Mesodermal cell (in vitro differentiated cells): ENCODE data around the gene ABI3BP.

ENCODE experiments used
- H3K27ac ChIP-seq: 2 replicates; pipeline ENCODE4 v1.7.0; 2013; ENCODE audit warnings: mild to moderate bottlenecking, low read depth, low read length, moderate library complexity; ENCODE audit not compliant: severe bottlenecking
- H3K36me3 ChIP-seq: 2 replicates; pipeline ENCODE4 v1.7.1; 2013; ENCODE audit warnings: mild to moderate bottlenecking, low read length, moderate library complexity; ENCODE audit not compliant: control insufficient read depth, insufficient read depth
- H3K4me1 ChIP-seq: one replicate; pipeline ENCODE4 v1.7.1; 2013; ENCODE audit warnings: mild to moderate bottlenecking, low read length; ENCODE audit not compliant: insufficient read depth, control insufficient read depth, poor library complexity, severe bottlenecking
- H3K4me3 ChIP-seq: 2 replicates; pipeline ENCODE4 v1.7.0; 2013; ENCODE audit warnings: low read length, control low read depth, mild to moderate bottlenecking; ENCODE audit not compliant: insufficient read depth, poor library complexity, severe bottlenecking; ENCODE audit errors: extremely low read depth
- H3K9me3 ChIP-seq: 2 replicates; pipeline ENCODE4 v1.7.1; 2013; ENCODE audit warnings: mild to moderate bottlenecking, low read length, moderate library complexity; ENCODE audit not compliant: control insufficient read depth
- WGBS, 2 experiments: methylation state at CpG; one replicate each; pipeline ENCODE4 v1.1.5; 2013; ENCODE audit warnings: missing lambda C conversion rate in 2 of 2; ENCODE audit not compliant: insufficient coverage in 2 of 2; 5-methylcytosine and 5-hydroxymethylcytosine counted together

Gene ABI3BP

DNA sequence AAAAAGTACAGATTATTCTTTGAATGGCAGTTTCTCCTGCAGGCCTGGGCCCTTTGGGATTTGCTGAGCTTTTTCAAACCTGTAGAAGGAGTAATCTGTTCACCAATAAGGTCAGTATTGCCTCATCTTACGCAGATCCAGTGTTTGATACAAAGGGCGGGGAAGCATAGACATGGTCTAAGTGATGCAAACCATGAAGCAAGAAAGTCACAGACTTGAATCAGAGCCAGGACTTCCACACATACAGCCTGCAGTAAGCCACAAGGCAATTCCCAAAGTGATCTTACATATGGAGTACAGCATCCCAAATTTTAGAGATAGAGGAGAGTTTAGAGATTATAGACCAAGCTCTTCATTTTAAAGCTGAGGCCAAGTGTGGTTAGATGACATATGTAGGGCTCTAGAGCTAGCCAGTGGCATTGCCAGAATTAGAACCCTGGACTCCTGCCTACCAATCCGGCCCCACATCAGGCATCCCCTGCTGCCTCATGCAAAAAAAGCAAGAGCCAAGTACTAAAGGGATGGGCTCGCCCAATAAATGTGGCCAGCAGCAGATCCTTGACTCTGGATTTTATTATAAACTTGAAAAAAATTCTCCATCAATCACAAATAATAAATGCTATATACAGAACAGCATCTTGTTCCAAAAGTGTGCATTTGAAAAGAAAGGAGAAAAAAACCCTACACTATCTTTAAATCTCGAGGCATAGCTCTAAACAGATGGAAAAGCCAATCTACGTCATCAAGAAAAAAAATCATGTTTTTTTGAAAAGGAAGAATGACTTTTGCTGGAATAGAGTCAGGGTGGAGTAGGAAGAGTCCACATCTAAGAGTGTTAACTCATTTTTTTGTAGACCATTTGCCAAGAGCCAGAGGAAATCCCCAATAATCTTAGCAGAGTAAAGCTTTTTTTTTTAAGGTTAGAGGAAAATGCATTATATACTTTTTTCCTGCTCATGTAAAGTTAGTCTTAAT is 24.0 kb downstream of the ABI3BP start:
- H3K4me3 ChIP-seq, result no peak overlapping the region
- no peak overlapping the region for H3K27ac ChIP-seq
- no peaks in the 10 kb centered on the region for H3K4me1 ChIP-seq
- H3K36me3 ChIP-seq, result no peaks in the 10 kb centered on the region
- WGBS, 2 experiments, result 97 to 100% methylated on average over 3 to 5 of the region's 6 CpGs
- H3K9me3 ChIP-seq, result no peaks in the 10 kb centered on the region

GRCh38 chr3:100966807-100967206 is 26.4 kb downstream of the ABI3BP start:
- Histone ChIP-seq H3K36me3 (no peaks in the 10 kb centered on the region), H3K27ac (no peak overlapping the region), H3K4me3 (no peak overlapping the region), H3K9me3 (no peaks in the 10 kb centered on the region), H3K4me1 (no peaks in the 10 kb centered on the region)
- 83% methylated on average over 1 of the region's 2 CpGs; no CpG with 5 or more reads in 1 of the 2 experiments for WGBS, 2 experiments

DNA sequence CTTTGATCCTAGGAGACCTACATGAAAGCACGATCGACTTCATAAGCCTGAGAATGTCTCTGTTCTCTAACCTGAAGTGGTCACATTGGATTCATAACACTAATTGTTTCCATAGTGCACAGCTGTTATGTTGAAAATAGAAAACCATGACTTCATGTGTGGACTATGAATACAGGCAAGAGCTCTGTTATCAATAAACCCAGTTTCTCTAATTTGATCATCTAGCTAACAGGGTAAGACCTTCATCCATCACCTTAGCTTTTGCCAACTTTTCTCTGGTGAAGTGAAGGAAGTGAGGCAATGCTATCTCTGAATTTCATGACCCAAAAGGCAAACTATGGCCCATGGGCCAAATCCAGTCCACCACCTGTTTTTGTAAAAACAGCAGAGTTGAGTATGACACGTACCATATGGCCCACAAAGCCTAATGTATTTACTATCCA is 27.2 kb downstream of the ABI3BP start:
- 86% methylated on average over 2 of the region's 3 CpGs; no CpG with 5 or more reads in 1 of the 2 experiments for WGBS, 2 experiments
- Histone ChIP-seq H3K4me1 (no peaks in the 10 kb centered on the region), H3K27ac (no peak overlapping the region), H3K9me3 (no peaks in the 10 kb centered on the region), H3K4me3 (no peak overlapping the region), H3K36me3 (no peaks in the 10 kb centered on the region)

DNA sequence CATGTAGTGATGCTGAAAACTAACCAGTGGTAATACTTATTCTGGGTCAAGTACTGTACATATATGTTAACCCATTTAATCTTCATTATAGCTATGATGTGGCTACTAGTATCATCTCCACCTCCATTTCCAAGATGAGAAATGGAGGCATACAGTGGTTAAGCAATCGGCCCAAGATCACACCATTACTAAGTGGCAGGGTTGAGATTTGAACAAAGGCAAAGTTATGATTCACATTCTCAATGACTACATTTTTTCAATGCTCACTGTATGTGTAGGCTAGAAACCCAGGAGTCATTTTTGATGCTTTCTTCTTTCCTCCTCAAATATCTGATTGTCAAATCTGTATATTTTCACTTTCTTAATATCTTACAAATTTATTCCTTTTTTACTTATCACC is 30.2 kb downstream of the ABI3BP start:
- no CpG with 5 or more reads among the region's 1 CpG for WGBS, 2 experiments
- Histone ChIP-seq H3K36me3 (no peaks in the 10 kb centered on the region), H3K4me3 (no peak overlapping the region), H3K27ac (no peak overlapping the region), H3K9me3 (peaks cover 5% of the 10 kb centered on the region), H3K4me1 (no peaks in the 10 kb centered on the region)

DNA sequence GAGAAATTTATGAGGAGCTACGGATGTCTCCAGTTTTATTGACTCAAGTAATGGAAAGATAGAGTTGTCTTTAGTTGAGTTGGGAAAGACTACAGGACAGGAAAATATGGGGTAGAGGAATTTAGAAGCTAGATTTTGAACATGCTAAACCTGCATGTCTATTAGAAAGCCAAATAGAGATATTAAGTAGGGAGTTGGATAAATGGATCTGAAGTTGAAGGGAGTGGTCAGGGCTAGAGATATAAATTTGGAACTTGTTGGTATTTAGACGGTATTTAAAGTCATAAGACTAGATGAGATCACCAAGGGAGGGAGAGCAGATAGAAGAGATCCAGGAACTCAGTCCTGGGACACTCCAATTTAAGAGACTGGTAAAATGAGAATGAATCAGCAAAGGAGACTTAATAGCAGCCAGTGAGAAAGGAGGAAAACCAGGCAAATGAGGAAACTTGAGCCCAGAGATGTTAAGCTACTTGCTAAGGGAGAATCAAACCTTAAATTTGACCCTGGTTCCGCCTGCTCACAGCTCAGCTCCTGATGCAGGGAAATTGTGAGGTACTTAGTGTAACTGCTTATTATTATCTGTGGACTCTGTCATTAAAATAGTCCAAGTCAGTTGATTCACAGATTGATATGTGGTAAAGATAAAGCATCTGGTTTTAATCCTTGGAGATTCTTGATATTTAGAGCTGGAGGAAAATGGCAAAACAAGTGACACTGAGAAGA is 35.8 kb downstream of the ABI3BP start:
- Histone ChIP-seq H3K36me3 (no peaks in the 10 kb centered on the region), H3K4me3 (no peak overlapping the region), H3K9me3 (peaks cover 5% of the 10 kb centered on the region), H3K4me1 (no peaks in the 10 kb centered on the region), H3K27ac (no peak overlapping the region)
- WGBS, 2 experiments, result 96 to 100% methylated on average over 3 of the region's 3 CpGs

DNA sequence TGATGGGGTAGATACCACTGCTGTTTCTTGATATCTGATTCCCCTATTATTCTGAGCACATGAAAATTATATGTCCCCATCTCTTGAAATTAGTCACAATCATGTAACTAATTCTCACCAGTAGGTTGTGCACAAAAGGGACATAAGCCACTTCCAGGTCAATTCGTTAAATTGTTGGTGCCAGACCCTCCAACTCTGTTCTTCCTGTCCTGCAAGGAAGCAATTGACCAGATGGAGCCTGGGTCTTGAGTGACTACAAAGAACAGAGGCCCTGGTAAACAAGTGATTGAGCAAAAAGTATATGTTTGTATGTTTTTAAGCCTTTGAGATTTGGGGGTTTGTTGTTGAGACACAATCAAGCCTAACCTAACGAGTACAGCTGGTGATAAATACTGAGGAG is 36.9 kb downstream of the ABI3BP start:
- WGBS, 2 experiments, result 95 to 97% methylated on average over 2 of the region's 2 CpGs
- H3K9me3 ChIP-seq, result peaks cover 5% of the 10 kb centered on the region
- H3K4me3 ChIP-seq, result no peak overlapping the region
- H3K4me1 ChIP-seq, result no peaks in the 10 kb centered on the region
- no peaks in the 10 kb centered on the region for H3K36me3 ChIP-seq
- H3K27ac ChIP-seq, result no peak overlapping the region

- Histone ChIP-seq H3K36me3 (no peaks in the 10 kb centered on the region), H3K4me3 (no peak overlapping the region), H3K27ac (no peak overlapping the region), H3K4me1 (no peaks in the 10 kb centered on the region), H3K9me3 (peaks cover 5% of the 10 kb centered on the region)
- 89 to 91% methylated on average over 3 of the region's 4 CpGs for WGBS, 2 experiments
These were observed 38.2 kb downstream of the ABI3BP start for GRCh38 chr3:100954990-100955389.

DNA sequence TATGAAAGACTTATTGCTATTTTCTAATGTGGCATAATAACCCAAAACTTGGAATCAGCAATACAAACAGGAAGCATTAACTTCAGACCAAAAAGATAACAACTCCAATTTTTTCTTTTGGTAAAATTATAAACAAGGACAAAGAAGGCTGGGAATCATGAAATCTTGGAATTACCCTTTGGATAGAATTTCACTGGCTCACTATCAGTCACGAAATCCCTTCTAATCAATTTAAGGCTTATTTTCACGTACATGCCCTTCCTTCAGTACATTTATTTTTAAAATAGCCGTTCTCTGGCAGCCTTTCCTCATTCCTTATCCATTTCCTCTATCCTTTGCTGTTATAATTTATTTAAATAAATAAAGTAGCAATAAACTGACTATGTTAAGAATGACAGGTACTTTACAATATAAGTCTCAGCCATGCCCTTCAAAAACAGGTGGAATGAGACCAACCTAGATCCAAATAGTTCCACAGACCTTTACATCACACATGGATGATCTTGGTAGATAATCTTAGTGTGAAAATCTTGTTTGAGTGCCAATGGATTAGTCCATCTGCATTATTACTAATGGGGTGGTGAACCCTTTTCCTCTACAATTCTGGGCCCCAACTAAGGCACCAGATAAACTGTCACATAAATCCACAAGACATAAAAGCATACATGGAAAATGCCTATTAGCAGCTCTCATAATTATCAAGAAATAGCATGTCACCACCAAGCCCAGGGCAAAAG is 38.9 kb downstream of the ABI3BP start:
- H3K4me1 ChIP-seq, result no peaks in the 10 kb centered on the region
- H3K4me3 ChIP-seq, result no peak overlapping the region
- H3K27ac ChIP-seq, result no peak overlapping the region
- H3K36me3 ChIP-seq, result no peaks in the 10 kb centered on the region
- peaks cover under 1% of the 10 kb centered on the region for H3K9me3 ChIP-seq
- WGBS, 2 experiments, result 91 to 100% methylated on average over 1 to 2 of the region's 3 CpGs

DNA sequence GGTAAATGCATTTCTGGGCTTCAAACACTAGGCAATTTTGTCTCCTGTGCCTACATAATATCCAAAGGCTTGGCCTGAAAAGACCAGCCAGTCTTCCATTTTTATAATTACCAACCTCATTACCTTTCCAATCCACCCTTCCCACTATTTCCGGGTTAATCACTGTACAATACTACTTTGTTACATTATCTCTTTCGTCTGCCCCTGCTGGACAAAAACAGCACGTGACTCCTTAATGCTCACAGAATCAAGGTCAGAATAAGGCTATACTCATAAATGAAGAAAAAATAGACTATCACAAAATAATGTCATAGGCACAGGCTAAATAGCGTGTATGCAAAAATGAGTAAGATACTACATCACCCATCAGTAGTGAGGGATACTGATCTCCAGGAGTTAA is 40.1 kb downstream of the ABI3BP start:
- Histone ChIP-seq H3K9me3 (no peaks in the 10 kb centered on the region), H3K4me3 (no peak overlapping the region), H3K36me3 (no peaks in the 10 kb centered on the region), H3K4me1 (no peaks in the 10 kb centered on the region), H3K27ac (no peak overlapping the region)
- 68 to 100% methylated on average over 1 to 2 of the region's 4 CpGs for WGBS, 2 experiments

DNA sequence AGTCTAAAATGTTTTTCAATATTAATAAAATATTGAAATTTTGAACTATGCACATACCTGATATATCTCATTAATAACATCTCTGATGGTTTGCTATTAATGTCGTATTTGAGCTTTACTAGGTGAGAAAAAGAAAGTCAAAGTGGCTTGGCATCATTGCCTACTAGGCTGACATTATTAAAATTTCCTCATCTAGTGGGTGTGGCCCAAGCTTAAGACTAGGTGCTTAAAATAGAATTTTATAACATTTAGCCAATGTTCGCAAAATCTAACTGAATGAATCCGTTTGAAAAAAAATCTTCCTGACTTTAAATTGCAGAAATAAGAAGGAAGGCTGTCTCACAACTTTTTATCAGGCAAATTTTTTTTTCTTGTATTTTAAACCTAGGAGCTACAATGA is 46.1 kb downstream of the ABI3BP start:
- H3K9me3 ChIP-seq, result no peaks in the 10 kb centered on the region
- no peaks in the 10 kb centered on the region for H3K4me1 ChIP-seq
- 100% methylated on average over 2 of the region's 3 CpGs; no CpG with 5 or more reads in 1 of the 2 experiments for WGBS, 2 experiments
- H3K4me3 ChIP-seq, result no peak overlapping the region
- no peaks in the 10 kb centered on the region for H3K36me3 ChIP-seq
- H3K27ac ChIP-seq, result no peak overlapping the region
